Ovary (tissue), 3 donors: ENCODE results near the gene ZNF341.

Experiments used
- CTCF ChIP-seq, 3 donors: fragments of 450-650 bp in 2 of 3; fragments of 200-600 bp in 1 of 3; IDR thresholded peaks; one replicate each; pipeline versions ENCODE4 v1.5.1 to v1.8.0; 2016 to 2022; ENCODE audit warnings: antibody characterized with exemption in 3 of 3, mild to moderate bottlenecking in 1 of 3
- EP300 ChIP-seq: sonication (generic); formaldehyde crosslinking; IDR thresholded peaks from one replicate; pipeline ENCODE4 v1.6.1; 2017; ENCODE audit warnings: antibody characterized with exemption
- donor health status: DM: no; HTN: no; CAD: no.

- TF ChIP-seq CTCF (IDR thresholded peaks at IDR 0.05): no peak
- no peak for TF ChIP-seq EP300
Observed at GRCh38 chr20:33694639-33695012, 37.2 kb upstream of the ZNF341 start.
